Subcutaneous adipose tissue (tissue), 4 donors: ENCODE results near the gene TYROBP. TPM values are rescaled to one million over a fixed set of nuclear protein-coding genes. Genes with fewer than 3 reads are reported as not detected.

Experiments used
- CTCF ChIP-seq: fragments of 450-650 bp; IDR thresholded peaks from one replicate; pipeline ENCODE4 v1.5.1; 2016; ENCODE audit warnings: low read depth, mild to moderate bottlenecking, control low read depth, antibody characterized with exemption, moderate library complexity
- total RNA-seq, 4 donors: library from RNA; depleted of rRNA; stranded (reverse); fragments of >200 nt; gene quantifications; one replicate each; pipeline ENCODE4 v1.1.0, GENCODE V29; 2016

TYROBP gene
- total RNA-seq, 4 donors from 2014 or later: 99.8 to 1,341 (median 209) TPM

GRCh38 chr19:35863018-35863417, 45.1 kb downstream of the TYROBP start:
- no peak for TF ChIP-seq CTCF

- no peak for TF ChIP-seq CTCF
These were observed 45.6 kb downstream of the TYROBP start for GRCh38 chr19:35862528-35862927.

GRCh38 chr19:35861640-35862160, 46.4 kb downstream of the TYROBP start:
- TF ChIP-seq CTCF: no peak

- no peak for TF ChIP-seq CTCF
These were observed 47.1 kb downstream of the TYROBP start for GRCh38 chr19:35860818-35861639.

GRCh38 chr19:35860436-35860817, 47.7 kb downstream of the TYROBP start:
- TF ChIP-seq CTCF: no peak

- no peak for TF ChIP-seq CTCF
These were observed 48.7 kb downstream of the TYROBP start for GRCh38 chr19:35859414-35859813.

- TF ChIP-seq CTCF: no peak
These were observed 49.8 kb downstream of the TYROBP start for GRCh38 chr19:35858311-35858710.
